GM12878 (cell line): ENCODE data around the gene PPP2R2B.

ENCODE experiments used
- CTCF ChIP-seq, 3 experiments: IDR thresholded peaks in 2 of 3; conservative IDR thresholded peaks in 1 of 3; 2 replicates each; pipeline ENCODE4 v1.5.1; 2011; ENCODE audit warnings: low read depth in 3 of 3, low read length in 3 of 3, mild to moderate bottlenecking in 3 of 3, control low read depth in 2 of 3, moderate library complexity in 2 of 3, inconsistent platforms in 1 of 3, mixed read lengths in 1 of 3; ENCODE audit not compliant: control insufficient read depth in 2 of 3, insufficient read depth in 1 of 3; ENCODE audit errors: extremely low read depth in 1 of 3
- MEF2A ChIP-seq: IDR thresholded peaks from 2 replicates; pipeline ENCODE4 v1.6.1; 2011; ENCODE audit warnings: low read depth, mild to moderate bottlenecking, low read length, moderate library complexity; ENCODE audit not compliant: insufficient read depth

- TF ChIP-seq CTCF (IDR thresholded peaks at IDR 0.05 in 2 of 3, conservative IDR thresholded peaks at IDR 0.05 in 1 of 3; ENCODE audit: control insufficient read depth in 2 of 3, extremely low read depth in 1 of 3, insufficient read depth in 1 of 3, low read depth in 3 of 3, low read length in 3 of 3) = no peak
- no peak for TF ChIP-seq MEF2A
These were observed 202.9 kb downstream of the PPP2R2B start for GRCh38 chr5:146675636-146676035.
